Lung (tissue), 12 donors: Measurements from ENCODE around the gene TRABD2B. TPM values are rescaled to one million over a fixed set of nuclear protein-coding genes. Genes with fewer than 3 reads are reported as not detected.

Experiments
- ATAC-seq: fragments of 200-7000 bp; cut with Tn5 transposase; one replicate; pipeline ENCODE4 v1.9.1; 2020; ENCODE audit warnings: moderate number of reproducible peaks; ENCODE audit not compliant: insufficient read depth, low FRiP score
- DNase-seq, 3 donors: peaks; one replicate each; pipeline ENCODE4 v3.0.0-alpha.2; 2013 to 2017
- H3K27ac ChIP-seq, 2 donors: one replicate each; pipeline ENCODE4 v1.5.1; 2013; ENCODE audit warnings: mild to moderate bottlenecking in 2 of 2, moderate library complexity in 2 of 2, control low read depth in 1 of 2, inconsistent platforms in 1 of 2, low read depth in 1 of 2, low read length in 1 of 2
- H3K27me3 ChIP-seq, 3 donors: one replicate each; pipeline ENCODE4 v1.5.1; 2013; ENCODE audit warnings: low read length in 2 of 3; ENCODE audit not compliant: control insufficient read depth in 3 of 3, insufficient read depth in 3 of 3
- H3K36me3 ChIP-seq, 4 donors: one replicate each; pipeline ENCODE4 v1.5.1; 2013; ENCODE audit warnings: low read length in 4 of 4, mild to moderate bottlenecking in 1 of 4, moderate library complexity in 1 of 4; ENCODE audit not compliant: control insufficient read depth in 4 of 4, insufficient read depth in 4 of 4
- H3K4me1 ChIP-seq, 5 donors: one replicate each; pipeline ENCODE4 v1.5.1; 2013; ENCODE audit warnings: low read length in 5 of 5, mild to moderate bottlenecking in 2 of 5, moderate library complexity in 1 of 5; ENCODE audit not compliant: control insufficient read depth in 5 of 5, insufficient read depth in 5 of 5
- H3K4me3 ChIP-seq: one replicate; pipeline ENCODE4 v1.5.1; 2013; ENCODE audit warnings: mild to moderate bottlenecking, control low read depth, moderate library complexity
- H3K9ac ChIP-seq, 2 donors: one replicate each; pipeline ENCODE4 v1.5.1; 2013; ENCODE audit warnings: low read length in 2 of 2, control low read depth in 1 of 2; ENCODE audit not compliant: insufficient read depth in 1 of 2
- H3K9me3 ChIP-seq, 4 donors: one replicate each; pipeline ENCODE4 v1.5.1; 2013; ENCODE audit warnings: low read length in 3 of 4, mild to moderate bottlenecking in 1 of 4, moderate library complexity in 1 of 4; ENCODE audit not compliant: control insufficient read depth in 4 of 4, insufficient read depth in 3 of 4
- CTCF ChIP-seq: IDR thresholded peaks from 2 replicates; pipeline ENCODE4 v1.5.1; 2012; ENCODE audit warnings: mild to moderate bottlenecking; ENCODE audit errors: control extremely low read depth, extremely low read depth
- WGBS, 2 donors: extraction: QIAGEN DNeasy Blood & Tissue Kit; methylation state at CpG; one replicate each; pipeline ENCODE4 v1.1.7; 2013; 5-methylcytosine and 5-hydroxymethylcytosine counted together
- polyA plus RNA-seq, 2 donors: library from polyadenylated mRNA; stranded (reverse); fragments of 200-250 nt; gene quantifications; one replicate each; pipeline ENCODE4 v1.2.1, GENCODE V29; 2013
- total RNA-seq, 2 donors: library from RNA; depleted of rRNA in 1 of 2; stranded (reverse); fragments of >200 nt in 1 of 2; gene quantifications; one replicate each; pipeline ENCODE4 v1.2.1, GENCODE V29; 2014 to 2021
- donor health status: control.
- donor health status: control.
- donor health status: Bipolar disorder and iron deficiency.
- donor health status: healthy.
- donor health status: DM: yes; HTN: yes; CAD: no.

The TRABD2B gene
- total and polyA plus RNA-seq, 4 donors, result 0.37 to 1.9 (median 0.64) TPM

GRCh38 chr1:48016515-48016914 is 19.3 kb upstream of the TRABD2B start:
- Histone ChIP-seq H3K27ac (no peak overlapping the region), H3K9me3 (no peaks in the 10 kb centered on the region), H3K4me1 (peaks cover 0 to 35% (median 2%) of the 10 kb centered on the region in 5 donors), H3K9ac (no peak overlapping the region), H3K27me3 (no peaks in the 10 kb centered on the region), H3K36me3 (no peaks in the 10 kb centered on the region), H3K4me3 (no peak overlapping the region)
- ATAC-seq (no peak), DNase-seq (peak; percentile 55 to 79 (median 70))
- TF ChIP-seq CTCF, result no peak
- WGBS, 2 donors, result 73 to 82% methylated on average over 7 of the region's 7 CpGs

- no peak overlapping the region for H3K9ac ChIP-seq
- TF ChIP-seq CTCF, result no peak
- ATAC-seq (no peak), DNase-seq (no peak)
- peaks cover 0 to 20% (median 2%) of the 10 kb centered on the region in 5 donors for H3K4me1 ChIP-seq
- no peak overlapping the region for H3K4me3 ChIP-seq
- H3K9me3 ChIP-seq, result no peaks in the 10 kb centered on the region
- H3K36me3 ChIP-seq, result no peaks in the 10 kb centered on the region
- H3K27me3 ChIP-seq, result no peaks in the 10 kb centered on the region
- no peak overlapping the region for H3K27ac ChIP-seq
Measured at GRCh38 chr1:48013270-48013669, 16.1 kb upstream of the TRABD2B start.

GRCh38 chr1:48007047-48007446 is 9.9 kb upstream of the TRABD2B start:
- no peaks in the 10 kb centered on the region for H3K27me3 ChIP-seq
- H3K27ac ChIP-seq, result no peak overlapping the region
- 50 to 71% methylated on average over 2 of the region's 2 CpGs for WGBS, 2 donors
- no peak overlapping the region for H3K9ac ChIP-seq
- H3K4me1 ChIP-seq, result no peaks in the 10 kb centered on the region
- no peak for TF ChIP-seq CTCF
- no peaks in the 10 kb centered on the region for H3K9me3 ChIP-seq
- no peak for DNase-seq
- peak; percentile 45 for ATAC-seq
- no peaks in the 10 kb centered on the region for H3K36me3 ChIP-seq
- H3K4me3 ChIP-seq, result no peak overlapping the region

- Histone ChIP-seq H3K9ac (no peak overlapping the region), H3K4me3 (no peak overlapping the region), H3K27ac (no peak overlapping the region), H3K27me3 (no peaks in the 10 kb centered on the region), H3K36me3 (no peaks in the 10 kb centered on the region), H3K9me3 (no peaks in the 10 kb centered on the region), H3K4me1 (no peaks in the 10 kb centered on the region)
- TF ChIP-seq CTCF, result no peak
- 79 to 85% methylated on average over 1 of the region's 1 CpG for WGBS, 2 donors
- ATAC-seq (no peak), DNase-seq (no peak)
Measured at GRCh38 chr1:48006264-48006663, 9.1 kb upstream of the TRABD2B start.
